Lung (tissue), 12 donors: ENCODE data around the gene TBC1D5. TPM values are rescaled to one million over a fixed set of nuclear protein-coding genes. Genes with fewer than 3 reads are reported as not detected.
"Not testable (repeated sequence)": the region's sequence is repeated elsewhere in the genome, so short reads cannot be mapped to it uniquely, and the experiment has no call there.

Source experiments
- ATAC-seq: fragments of 200-7000 bp; cut with Tn5 transposase; one replicate; pipeline ENCODE4 v1.9.1; 2020; ENCODE audit warnings: moderate number of reproducible peaks; ENCODE audit not compliant: insufficient read depth, low FRiP score
- DNase-seq, 3 donors: peaks; one replicate each; pipeline ENCODE4 v3.0.0-alpha.2; 2013 to 2017
- H3K27ac ChIP-seq, 2 donors: one replicate each; pipeline ENCODE4 v1.5.1; 2013; ENCODE audit warnings: mild to moderate bottlenecking in 2 of 2, moderate library complexity in 2 of 2, control low read depth in 1 of 2, inconsistent platforms in 1 of 2, low read depth in 1 of 2, low read length in 1 of 2
- H3K27me3 ChIP-seq, 3 donors: one replicate each; pipeline ENCODE4 v1.5.1; 2013; ENCODE audit warnings: low read length in 2 of 3; ENCODE audit not compliant: control insufficient read depth in 3 of 3, insufficient read depth in 3 of 3
- H3K36me3 ChIP-seq, 4 donors: one replicate each; pipeline ENCODE4 v1.5.1; 2013; ENCODE audit warnings: low read length in 4 of 4, mild to moderate bottlenecking in 1 of 4, moderate library complexity in 1 of 4; ENCODE audit not compliant: control insufficient read depth in 4 of 4, insufficient read depth in 4 of 4
- H3K4me1 ChIP-seq, 5 donors: one replicate each; pipeline ENCODE4 v1.5.1; 2013; ENCODE audit warnings: low read length in 5 of 5, mild to moderate bottlenecking in 2 of 5, moderate library complexity in 1 of 5; ENCODE audit not compliant: control insufficient read depth in 5 of 5, insufficient read depth in 5 of 5
- H3K4me3 ChIP-seq: one replicate; pipeline ENCODE4 v1.5.1; 2013; ENCODE audit warnings: mild to moderate bottlenecking, control low read depth, moderate library complexity
- H3K9ac ChIP-seq, 2 donors: one replicate each; pipeline ENCODE4 v1.5.1; 2013; ENCODE audit warnings: low read length in 2 of 2, control low read depth in 1 of 2; ENCODE audit not compliant: insufficient read depth in 1 of 2
- H3K9me3 ChIP-seq, 4 donors: one replicate each; pipeline ENCODE4 v1.5.1; 2013; ENCODE audit warnings: low read length in 3 of 4, mild to moderate bottlenecking in 1 of 4, moderate library complexity in 1 of 4; ENCODE audit not compliant: control insufficient read depth in 4 of 4, insufficient read depth in 3 of 4
- WGBS, 2 donors: extraction: QIAGEN DNeasy Blood & Tissue Kit; methylation state at CpG; one replicate each; pipeline ENCODE4 v1.1.7; 2013; 5-methylcytosine and 5-hydroxymethylcytosine counted together
- polyA plus RNA-seq, 2 donors: library from polyadenylated mRNA; stranded (reverse); fragments of 200-250 nt; gene quantifications; one replicate each; pipeline ENCODE4 v1.2.1, GENCODE V29; 2013
- total RNA-seq, 2 donors: library from RNA; depleted of rRNA in 1 of 2; stranded (reverse); fragments of >200 nt in 1 of 2; gene quantifications; one replicate each; pipeline ENCODE4 v1.2.1, GENCODE V29; 2014 to 2021
- TF ChIP-seq, protein P1 (sequence below): IDR thresholded peaks from 2 replicates; pipeline ENCODE4 v1.5.1; 2012; ENCODE audit warnings: mild to moderate bottlenecking; ENCODE audit errors: control extremely low read depth, extremely low read depth
- donor health status: control.
- donor health status: control.
- donor health status: Bipolar disorder and iron deficiency.
- donor health status: healthy.
- donor health status: DM: yes; HTN: yes; CAD: no.

The TBC1D5 gene
- total and polyA plus RNA-seq, 4 donors: 8.7 to 111 (median 39.6) TPM

DNA sequence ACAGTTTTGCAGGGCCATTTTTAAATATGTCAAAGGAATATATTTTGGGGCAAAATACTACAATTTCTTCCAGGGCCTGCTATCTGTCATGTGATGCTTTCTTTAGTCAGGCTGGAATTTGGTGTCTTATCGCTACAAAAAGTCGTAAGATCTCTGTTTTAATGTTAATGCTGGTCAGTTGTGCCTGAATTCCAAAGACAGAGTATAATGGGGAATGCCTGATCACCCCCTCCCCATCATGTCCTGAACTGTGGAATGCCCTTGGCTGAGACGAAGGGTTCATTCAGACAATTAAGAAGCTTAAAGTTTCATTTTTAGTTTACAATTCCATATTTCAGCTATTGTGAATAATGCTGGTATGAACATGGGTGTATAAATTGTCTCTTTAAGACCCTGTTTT, 203.0 kb downstream of the TBC1D5 start:
- Histone ChIP-seq H3K9me3 (no peaks in the 10 kb centered on the region), H3K27ac (no peak overlapping the region), H3K9ac (no peak overlapping the region), H3K4me1 (peaks cover 0 to 3% (median 0%) of the 10 kb centered on the region in 5 donors), H3K27me3 (no peaks in the 10 kb centered on the region), H3K36me3 (no peaks in the 10 kb centered on the region), H3K4me3 (no peak overlapping the region)
- WGBS, 2 donors: 97 to 98% methylated on average over 3 of the region's 3 CpGs
- TF ChIP-seq, protein P1, sequence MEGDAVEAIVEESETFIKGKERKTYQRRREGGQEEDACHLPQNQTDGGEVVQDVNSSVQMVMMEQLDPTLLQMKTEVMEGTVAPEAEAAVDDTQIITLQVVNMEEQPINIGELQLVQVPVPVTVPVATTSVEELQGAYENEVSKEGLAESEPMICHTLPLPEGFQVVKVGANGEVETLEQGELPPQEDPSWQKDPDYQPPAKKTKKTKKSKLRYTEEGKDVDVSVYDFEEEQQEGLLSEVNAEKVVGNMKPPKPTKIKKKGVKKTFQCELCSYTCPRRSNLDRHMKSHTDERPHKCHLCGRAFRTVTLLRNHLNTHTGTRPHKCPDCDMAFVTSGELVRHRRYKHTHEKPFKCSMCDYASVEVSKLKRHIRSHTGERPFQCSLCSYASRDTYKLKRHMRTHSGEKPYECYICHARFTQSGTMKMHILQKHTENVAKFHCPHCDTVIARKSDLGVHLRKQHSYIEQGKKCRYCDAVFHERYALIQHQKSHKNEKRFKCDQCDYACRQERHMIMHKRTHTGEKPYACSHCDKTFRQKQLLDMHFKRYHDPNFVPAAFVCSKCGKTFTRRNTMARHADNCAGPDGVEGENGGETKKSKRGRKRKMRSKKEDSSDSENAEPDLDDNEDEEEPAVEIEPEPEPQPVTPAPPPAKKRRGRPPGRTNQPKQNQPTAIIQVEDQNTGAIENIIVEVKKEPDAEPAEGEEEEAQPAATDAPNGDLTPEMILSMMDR: no peak
- DNase-seq (no peak), ATAC-seq (no peak)

DNA sequence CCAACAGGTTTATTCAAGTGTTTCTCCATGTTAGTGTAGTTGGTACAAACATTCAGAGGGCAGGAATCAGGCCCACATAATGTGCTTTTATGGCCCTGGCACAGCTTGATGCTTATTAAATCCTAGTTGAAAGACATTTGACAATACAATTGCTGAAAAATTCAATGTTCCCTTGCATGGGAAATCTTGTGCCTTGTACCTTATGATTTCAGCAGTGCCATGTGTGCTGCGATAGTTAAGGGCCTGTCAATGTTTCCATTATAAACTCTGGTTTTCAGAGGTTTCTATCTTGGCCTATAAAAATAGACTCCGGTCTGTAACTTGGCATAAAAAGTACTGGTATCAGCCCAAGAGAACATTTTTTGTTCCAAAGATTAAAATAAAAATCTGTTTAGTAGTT, 207.2 kb downstream of the TBC1D5 start:
- Histone ChIP-seq H3K9me3 (no peaks in the 10 kb centered on the region), H3K36me3 (no peaks in the 10 kb centered on the region), H3K4me1 (peaks cover 0 to 3% (median 0%) of the 10 kb centered on the region in 5 donors), H3K27me3 (no peaks in the 10 kb centered on the region), H3K4me3 (no peak overlapping the region), H3K9ac (no peak overlapping the region), H3K27ac (peak overlapping the region in 1 of 2 donors; percentile 21)
- TF ChIP-seq, protein P1: no peak
- DNase-seq: no peak
- ATAC-seq: no peak
- WGBS, 2 donors: 81 to 82% methylated on average over 2 of the region's 2 CpGs

DNA sequence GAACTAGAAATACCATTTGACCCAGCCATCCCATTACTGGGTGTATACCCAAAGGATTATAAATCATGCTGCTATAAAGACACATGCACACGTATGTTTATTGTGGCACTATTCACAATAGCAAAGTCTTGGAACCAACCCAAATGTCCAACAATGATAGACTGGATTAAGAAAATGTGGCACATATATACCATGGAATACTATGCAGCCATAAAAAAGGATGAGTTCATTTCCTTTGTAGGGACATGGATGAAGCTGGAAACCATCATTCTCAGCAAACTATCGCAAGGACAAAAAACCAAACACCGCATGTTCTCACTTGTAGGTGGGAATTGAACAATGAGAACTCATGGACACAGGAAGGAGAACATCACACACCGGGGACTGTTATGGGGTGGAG, 210.0 kb downstream of the TBC1D5 start:
- not testable (repeated sequence) for H3K4me1 ChIP-seq, H3K36me3 ChIP-seq, H3K9me3 ChIP-seq, ATAC-seq, H3K4me3 ChIP-seq, H3K27me3 ChIP-seq, DNase-seq, H3K27ac ChIP-seq, H3K9ac ChIP-seq
- 95 to 98% methylated on average over 3 of the region's 4 CpGs for WGBS, 2 donors

DNA sequence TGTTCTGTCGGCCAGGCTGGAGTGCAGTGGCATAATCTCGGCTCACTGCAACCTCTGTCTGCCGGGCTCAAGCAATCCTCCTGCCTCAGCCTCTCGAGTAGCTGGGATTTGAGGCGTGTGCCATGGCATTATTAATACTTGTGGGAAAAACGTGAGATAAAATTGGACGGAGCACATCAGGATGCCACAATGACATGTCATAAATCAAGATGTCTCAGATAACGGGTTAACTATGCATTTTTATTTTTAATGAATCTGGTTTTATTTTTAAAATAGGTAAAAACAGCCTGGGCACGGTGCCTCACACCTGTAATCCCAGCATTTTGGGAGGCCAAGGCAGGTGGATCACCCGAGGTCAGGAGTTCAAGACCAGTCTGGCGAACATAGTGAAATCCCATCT, 212.8 kb downstream of the TBC1D5 start:
- WGBS, 2 donors: 86 to 89% methylated on average over 11 of the region's 11 CpGs
- no peak overlapping the region for H3K4me3 ChIP-seq
- H3K9me3 ChIP-seq: no peaks in the 10 kb centered on the region
- no peak overlapping the region for H3K27ac ChIP-seq
- H3K27me3 ChIP-seq: no peaks in the 10 kb centered on the region
- no peaks in the 10 kb centered on the region for H3K36me3 ChIP-seq
- no peak overlapping the region for H3K9ac ChIP-seq
- DNase-seq (no peak), ATAC-seq (no peak)
- TF ChIP-seq, protein P1: no peak
- H3K4me1 ChIP-seq: peaks cover 0 to 3% (median 0%) of the 10 kb centered on the region in 5 donors
